Measurements from ENCODE around the gene HORMAD2. TPM values are rescaled to one million over a fixed set of nuclear protein-coding genes. Genes with fewer than 3 reads are reported as not detected.
A peak's percentile ranks its signal among the peaks of the same experiment; 100 is the strongest.

Gene HORMAD2
- polyA plus RNA-seq, 1 of the 3 experiments (the other 2 are of a cell fraction): not detected

- Histone ChIP-seq H3K4me3 (ENCODE audit: low read depth in 2 of 2, low read length in 1 of 2) (no peak overlapping the region), H3K4me1 (ENCODE audit: control insufficient read depth in 1 of 2, insufficient read depth in 2 of 2, low read depth in 1 of 2, low read length in 1 of 2) (peaks cover 35 to 61% of the 10 kb centered on the region in 2 experiments), H3K27me3 (ENCODE audit: insufficient read depth) (no peaks in the 10 kb centered on the region), H3F3A (replicated peaks; ENCODE audit: insufficient read depth) (peaks cover 44% of the 10 kb centered on the region), H3K9me3 (no peaks in the 10 kb centered on the region), H3K9ac (no peak overlapping the region), H4K20me1 (ENCODE audit: insufficient read depth) (no peaks in the 10 kb centered on the region), H3K4me2 (no peak overlapping the region), H2AFZ (ENCODE audit: low read depth) (no peak overlapping the region), H3K79me2 (ENCODE audit: insufficient read depth) (no peaks in the 10 kb centered on the region), H3K9me2 (no peaks in the 10 kb centered on the region), H3K36me3 (replicated peaks in 1 of 2; ENCODE audit: control insufficient read depth in 1 of 2, insufficient read depth in 2 of 2, low read length in 1 of 2) (no peaks in the 10 kb centered on the region), H3K27ac (ENCODE audit: low read depth in 2 of 2, low read length in 1 of 2) (peak overlapping the region in 1 of 2 experiments; percentile 94; a peak in 2 of 4 replicates)
- no peak for DNase-seq
- POLR2A ChIA-PET: no interaction called here
- CTCF ChIA-PET: interaction anchor here (1.0 to 1.4 kb wide), 4 partner anchors 15 to 121 kb away, joined by 3 to 5 read pairs (median 3); no protein-coding TSS in a partner anchor
- no peak for TF ChIP-seq FOXM1 (IDR thresholded peaks at IDR 0.05; ENCODE audit: low read depth)
- no peak for TF ChIP-seq GATA2 (CRISPR knock-in tag; IDR thresholded peaks at IDR 0.05)
- TF ChIP-seq EZH2phosphoT487 (IDR thresholded peaks at IDR 0.05; ENCODE audit: borderline replicate concordance, low read depth): no peak
- no peak for TF ChIP-seq RFX5 (IDR thresholded peaks at IDR 0.05; ENCODE audit: low read length)
- no peak for TF ChIP-seq FOSL2 (IDR thresholded peaks at IDR 0.05; ENCODE audit: borderline replicate concordance, low read depth)
- no peak for TF ChIP-seq SMC3 (IDR thresholded peaks at IDR 0.05; ENCODE audit: low read depth, low read length)
- TF ChIP-seq YY1 (IDR thresholded peaks at IDR 0.05; ENCODE audit: low read depth): no peak
- no peak for TF ChIP-seq USF1 (IDR thresholded peaks at IDR 0.05; ENCODE audit: borderline replicate concordance, low read depth)
- TF ChIP-seq ELF1 (IDR thresholded peaks at IDR 0.05): no peak
- TF ChIP-seq JUND (IDR thresholded peaks at IDR 0.05): no peak
- no peak for TF ChIP-seq EP300 (IDR thresholded peaks at IDR 0.05; ENCODE audit: borderline replicate concordance in 1 of 2, low read depth in 1 of 2, low read length in 1 of 2)
- no peak for TF ChIP-seq CTCF (IDR thresholded peaks at IDR 0.05)
- no peak for TF ChIP-seq NFIC (IDR thresholded peaks at IDR 0.05; ENCODE audit: borderline replicate concordance)
- TF ChIP-seq TEAD4 (IDR thresholded peaks at IDR 0.05; ENCODE audit: borderline replicate concordance, insufficient read depth): no peak
- no peak for TF ChIP-seq IRF3 (IDR thresholded peaks at IDR 0.05; ENCODE audit: low read depth, low read length)
- TF ChIP-seq GABPA (IDR thresholded peaks at IDR 0.05; ENCODE audit: low read depth): no peak
- WGBS (ENCODE audit: low lambda C conversion rate): 98% methylated on average over 6 of the region's 6 CpGs
These were observed 129.4 kb downstream of the HORMAD2 start for GRCh38 chr22:30209642-30210041.
